GM06990 (cell line): ENCODE results near the gene TMEM91.

Experiments used
- DNase-seq: peaks from one replicate; pipeline ENCODE4 v3.0.0-alpha.2; 2011; ENCODE audit not compliant: insufficient read length; ENCODE audit errors: extremely low read depth
- H3K27me3 ChIP-seq: replicated peaks from 2 replicates; pipeline ENCODE4 v1.6.0; 2011; ENCODE audit warnings: low read length; ENCODE audit not compliant: control insufficient read depth, insufficient read depth
- H3K36me3 ChIP-seq: 2 replicates; pipeline ENCODE4 v1.5.1; 2011; ENCODE audit warnings: low read length; ENCODE audit not compliant: control insufficient read depth, insufficient read depth
- H3K4me3 ChIP-seq: replicated peaks from 2 replicates; pipeline ENCODE4 v1.5.1; 2011; ENCODE audit warnings: low read depth, mild to moderate bottlenecking, control low read depth, low read length
- CTCF ChIP-seq: IDR thresholded peaks from 2 replicates; pipeline ENCODE4 v1.5.1; 2011; ENCODE audit warnings: low read length, control low read depth, mild to moderate bottlenecking, inconsistent platforms; ENCODE audit not compliant: insufficient read depth, poor library complexity, severe bottlenecking

Gene TMEM91

GRCh38 chr19:41426952-41427646, 50.8 kb downstream of the TMEM91 start, which contains the start of gene B3GNT8:
Gene B3GNT8, minus strand, starts transcription at chr19:41427374. Its CDS starts 596 bp downstream, at chr19:41426778.
- no peak for TF ChIP-seq CTCF
- DNase-seq: peak; percentile 51
- H3K4me3 ChIP-seq: peak within 1 kb of the TSS; percentile 30

GRCh38 chr19:41427647-41428480, 51.5 kb downstream of the TMEM91 start:
- no peak for TF ChIP-seq CTCF
- Histone ChIP-seq H3K27me3 (no peaks in the 10 kb centered on the region), H3K4me3 (peak overlapping the region; percentile 30), H3K36me3 (peaks cover 26% of the 10 kb centered on the region)
- peak; percentile 40 for DNase-seq

More at GRCh38 chr19:41426952-41427646, 50.8 kb downstream of the TMEM91 start, which contains the start of gene B3GNT8:
- Histone ChIP-seq H3K36me3 (peaks cover 24% of the 10 kb centered on the region), H3K27me3 (no peaks in the 10 kb centered on the region)

- Histone ChIP-seq H3K36me3 (peaks cover 26% of the 10 kb centered on the region), H3K27me3 (no peaks in the 10 kb centered on the region), H3K4me3 (no peak overlapping the region)
- no peak for TF ChIP-seq CTCF
- DNase-seq: no peak
Observed at GRCh38 chr19:41428481-41428859, 52.1 kb downstream of the TMEM91 start.

GRCh38 chr19:41430922-41431321, 54.6 kb downstream of the TMEM91 start:
- Histone ChIP-seq H3K36me3 (peaks cover 19% of the 10 kb centered on the region), H3K4me3 (no peak overlapping the region), H3K27me3 (no peaks in the 10 kb centered on the region)
- DNase-seq: no peak
- no peak for TF ChIP-seq CTCF

GRCh38 chr19:41431426-41432386, 55.4 kb downstream of the TMEM91 start:
- Histone ChIP-seq H3K36me3 (peaks cover 19% of the 10 kb centered on the region), H3K27me3 (no peaks in the 10 kb centered on the region), H3K4me3 (no peak overlapping the region)
- DNase-seq: no peak
- TF ChIP-seq CTCF: peak; percentile 27
